PC-3 (cell line): ENCODE results near the gene SMIM31.

ENCODE experiments used
- EZH2 ChIP-seq: fragments of 300-600 bp; sonication (generic); IDR thresholded peaks from one replicate; pipeline ENCODE4 v1.6.1; 2017; ENCODE audit warnings: antibody characterized with exemption, mild to moderate bottlenecking, low read length; ENCODE audit not compliant: unreplicated experiment
- EZH2phosphoT487 ChIP-seq: fragments of 300-600 bp; sonication (generic); IDR thresholded peaks from 2 replicates; pipeline ENCODE4 v1.6.1; 2018; ENCODE audit warnings: mild to moderate bottlenecking, antibody characterized with exemption, low read length, borderline replicate concordance
- TF ChIP-seq, protein P1 (sequence below): fragments of 300-600 bp; sonication (generic); conservative IDR thresholded peaks from 2 replicates; pipeline ENCODE4 v1.5.1; 2017; ENCODE audit warnings: antibody characterized with exemption, low read depth, mild to moderate bottlenecking, low read length

DNA sequence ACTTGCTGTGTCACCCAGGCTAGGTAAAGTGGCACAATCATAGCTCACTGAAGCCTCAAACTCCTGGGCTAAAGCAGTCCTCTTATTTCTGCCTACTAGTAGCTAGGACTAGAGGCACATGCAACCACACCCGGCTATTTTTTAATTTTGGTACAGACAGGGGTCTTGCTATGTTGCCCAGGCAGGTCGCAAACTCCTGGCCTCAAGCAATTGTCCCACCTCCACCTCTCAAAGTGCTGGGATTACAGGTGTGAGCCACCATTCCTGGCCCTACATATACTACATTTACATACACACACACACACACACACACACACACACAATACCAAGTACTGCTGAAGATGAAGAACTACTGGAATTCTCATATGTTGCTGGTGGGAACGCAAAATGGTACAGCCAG lies 26.9 kb downstream of the SMIM31 start:
- TF ChIP-seq, protein P1, sequence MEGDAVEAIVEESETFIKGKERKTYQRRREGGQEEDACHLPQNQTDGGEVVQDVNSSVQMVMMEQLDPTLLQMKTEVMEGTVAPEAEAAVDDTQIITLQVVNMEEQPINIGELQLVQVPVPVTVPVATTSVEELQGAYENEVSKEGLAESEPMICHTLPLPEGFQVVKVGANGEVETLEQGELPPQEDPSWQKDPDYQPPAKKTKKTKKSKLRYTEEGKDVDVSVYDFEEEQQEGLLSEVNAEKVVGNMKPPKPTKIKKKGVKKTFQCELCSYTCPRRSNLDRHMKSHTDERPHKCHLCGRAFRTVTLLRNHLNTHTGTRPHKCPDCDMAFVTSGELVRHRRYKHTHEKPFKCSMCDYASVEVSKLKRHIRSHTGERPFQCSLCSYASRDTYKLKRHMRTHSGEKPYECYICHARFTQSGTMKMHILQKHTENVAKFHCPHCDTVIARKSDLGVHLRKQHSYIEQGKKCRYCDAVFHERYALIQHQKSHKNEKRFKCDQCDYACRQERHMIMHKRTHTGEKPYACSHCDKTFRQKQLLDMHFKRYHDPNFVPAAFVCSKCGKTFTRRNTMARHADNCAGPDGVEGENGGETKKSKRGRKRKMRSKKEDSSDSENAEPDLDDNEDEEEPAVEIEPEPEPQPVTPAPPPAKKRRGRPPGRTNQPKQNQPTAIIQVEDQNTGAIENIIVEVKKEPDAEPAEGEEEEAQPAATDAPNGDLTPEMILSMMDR, result no peak
- TF ChIP-seq EZH2phosphoT487 (no peak), EZH2 (no peak)
